Keratinocyte (primary cell): ENCODE measurements around the gene TBC1D14.

ENCODE experiments used
- EZH2 ChIP-seq: IDR thresholded peaks from one replicate; pipeline ENCODE4 v1.6.1; 2012; ENCODE audit warnings: inconsistent platforms, mild to moderate bottlenecking, low read length, moderate library complexity
- TF ChIP-seq, protein P1 (sequence below), 3 experiments: IDR thresholded peaks in 1 of 3; conservative IDR thresholded peaks in 1 of 3; optimal IDR thresholded peaks in 1 of 3; 2 replicates in 2 of 3; 3 replicates in 1 of 3; pipeline versions ENCODE3 to v1.5.1; 2011; ENCODE audit warnings: low read length in 3 of 3, mild to moderate bottlenecking in 3 of 3, moderate library complexity in 2 of 3, control low read depth in 1 of 3, inconsistent platforms in 1 of 3; ENCODE audit not compliant: insufficient read depth in 2 of 3; ENCODE audit errors: extremely low read depth in 1 of 3

DNA sequence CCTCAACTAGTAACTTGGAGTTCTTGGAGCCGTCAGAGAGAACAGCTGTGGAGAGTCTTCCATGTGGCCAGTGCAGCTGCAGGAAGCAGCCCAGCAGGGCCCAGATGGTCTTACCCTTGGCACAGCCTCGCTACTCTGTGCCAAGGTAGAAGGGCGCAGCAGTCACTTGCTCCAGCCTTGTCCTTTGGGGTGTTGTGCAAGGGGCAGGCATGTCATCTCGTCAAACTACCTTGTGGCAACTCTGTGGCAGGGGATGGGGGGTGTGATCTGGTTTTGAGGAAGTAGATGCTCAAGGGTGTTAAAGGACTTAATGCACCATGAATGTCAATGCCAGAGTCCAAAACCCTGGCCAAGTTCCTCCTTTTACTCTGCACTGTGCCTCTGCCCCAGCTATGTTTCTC lies 34.2 kb upstream of the TBC1D14 start:
- TF ChIP-seq, protein P1, sequence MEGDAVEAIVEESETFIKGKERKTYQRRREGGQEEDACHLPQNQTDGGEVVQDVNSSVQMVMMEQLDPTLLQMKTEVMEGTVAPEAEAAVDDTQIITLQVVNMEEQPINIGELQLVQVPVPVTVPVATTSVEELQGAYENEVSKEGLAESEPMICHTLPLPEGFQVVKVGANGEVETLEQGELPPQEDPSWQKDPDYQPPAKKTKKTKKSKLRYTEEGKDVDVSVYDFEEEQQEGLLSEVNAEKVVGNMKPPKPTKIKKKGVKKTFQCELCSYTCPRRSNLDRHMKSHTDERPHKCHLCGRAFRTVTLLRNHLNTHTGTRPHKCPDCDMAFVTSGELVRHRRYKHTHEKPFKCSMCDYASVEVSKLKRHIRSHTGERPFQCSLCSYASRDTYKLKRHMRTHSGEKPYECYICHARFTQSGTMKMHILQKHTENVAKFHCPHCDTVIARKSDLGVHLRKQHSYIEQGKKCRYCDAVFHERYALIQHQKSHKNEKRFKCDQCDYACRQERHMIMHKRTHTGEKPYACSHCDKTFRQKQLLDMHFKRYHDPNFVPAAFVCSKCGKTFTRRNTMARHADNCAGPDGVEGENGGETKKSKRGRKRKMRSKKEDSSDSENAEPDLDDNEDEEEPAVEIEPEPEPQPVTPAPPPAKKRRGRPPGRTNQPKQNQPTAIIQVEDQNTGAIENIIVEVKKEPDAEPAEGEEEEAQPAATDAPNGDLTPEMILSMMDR (optimal IDR thresholded peaks at IDR 0.05 in 1 of 3, IDR thresholded peaks at IDR 0.05 in 1 of 3, conservative IDR thresholded peaks at IDR 0.05 in 1 of 3; ENCODE audit: extremely low read depth in 1 of 3, insufficient read depth in 2 of 3, low read length in 3 of 3) = no peak
- no peak for TF ChIP-seq EZH2
